Ascending aorta (tissue), 2 donors: ENCODE measurements around the gene HOXC11. TPM values are rescaled to one million over a fixed set of nuclear protein-coding genes. Genes with fewer than 3 reads are reported as not detected.

Experiments used
- DNase-seq, 2 donors: peaks; one replicate each; pipeline ENCODE4 v3.0.0-alpha.2; 2019; ENCODE audit warnings: low spot score in 2 of 2
- H3K27ac ChIP-seq, 2 donors: fragments of 200-600 bp; sonication (generic); one replicate each; pipeline ENCODE4 v1.5.1; 2016 to 2017; ENCODE audit warnings: mild to moderate bottlenecking in 1 of 2
- H3K27me3 ChIP-seq: fragments of 200-600 bp; sonication (generic); one replicate; pipeline ENCODE4 v1.5.1; 2017
- H3K36me3 ChIP-seq, 2 donors: fragments of 200-600 bp; sonication (generic); one replicate each; pipeline ENCODE4 v1.5.1; 2016
- H3K4me1 ChIP-seq, 2 donors: fragments of 200-600 bp; sonication (generic); one replicate each; pipeline ENCODE4 v1.5.1; 2016 to 2017; ENCODE audit warnings: mild to moderate bottlenecking in 1 of 2
- H3K4me3 ChIP-seq, 2 donors: fragments of 200-600 bp; sonication (generic); one replicate each; pipeline ENCODE4 v1.5.1; 2016 to 2017; ENCODE audit warnings: mild to moderate bottlenecking in 1 of 2
- H3K9me3 ChIP-seq, 2 donors: fragments of 200-600 bp; sonication (generic); one replicate each; pipeline ENCODE4 v1.5.1; 2016
- CTCF ChIP-seq, 3 experiments: fragments of 200-600 bp in 2 of 3; fragments of 450-650 bp in 1 of 3; sonication (generic) in 2 of 3; IDR thresholded peaks; one replicate each; pipeline ENCODE4 v1.5.1; 2016 to 2019; ENCODE audit warnings: antibody characterized with exemption in 3 of 3, mild to moderate bottlenecking in 1 of 3, moderate library complexity in 1 of 3
- intact Hi-C: fragments of 100-400 bp; cut with DNase I; formaldehyde crosslinking; loops from one replicate; pipeline ENCODE4 v1.15.1; 2023
- total RNA-seq: library from RNA; depleted of rRNA; stranded (reverse); fragments of >200 nt; gene quantifications from one replicate; pipeline ENCODE4 v1.1.0, GENCODE V29; 2016

Gene HOXC11
- total RNA-seq, 1 donor from 2014 or later, result 0.32 TPM

- TF ChIP-seq CTCF (IDR thresholded peaks at IDR 0.05), result peak; percentile 69 to 80 (median 72)
- peaks cover 61% of the 10 kb centered on the region for H3K27me3 ChIP-seq
- H3K9me3 ChIP-seq, result no peaks in the 10 kb centered on the region
- no peaks in the 10 kb centered on the region for H3K36me3 ChIP-seq
- peaks cover 6 to 13% of the 10 kb centered on the region in 2 donors for H3K4me1 ChIP-seq
- H3K27ac ChIP-seq, result no peak within 1 kb of the TSS
- peak; percentile 33 to 93 for DNase-seq
- intact Hi-C loops, result no loop called here
- H3K4me3 ChIP-seq, result peak within 1 kb of the TSS; percentile 43 to 53
Observed at GRCh38 chr12:53984901-53985691, 12.2 kb downstream of the HOXC11 start, which contains the start of gene HOXC10. Gene HOXC10 (plus strand): TSS chr12:53985146. CDS start chr12:53985260, 114 bp downstream.

DNA sequence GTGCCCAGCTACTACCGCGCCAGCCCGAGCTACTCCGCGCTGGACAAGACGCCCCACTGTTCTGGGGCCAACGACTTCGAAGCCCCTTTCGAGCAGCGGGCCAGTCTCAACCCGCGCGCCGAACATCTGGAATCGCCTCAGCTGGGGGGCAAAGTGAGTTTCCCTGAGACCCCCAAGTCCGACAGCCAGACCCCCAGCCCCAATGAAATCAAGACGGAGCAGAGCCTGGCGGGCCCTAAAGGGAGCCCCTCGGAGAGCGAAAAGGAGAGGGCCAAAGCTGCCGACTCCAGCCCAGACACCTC lies 12.7 kb downstream of the HOXC11 start:
- Histone ChIP-seq H3K9me3 (no peaks in the 10 kb centered on the region), H3K27ac (no peak overlapping the region), H3K36me3 (no peaks in the 10 kb centered on the region), H3K27me3 (peaks cover 61% of the 10 kb centered on the region), H3K4me1 (peaks cover 6 to 13% of the 10 kb centered on the region in 2 donors), H3K4me3 (peak overlapping the region; percentile 43 to 53)
- intact Hi-C loops, result no loop called here
- no peak for TF ChIP-seq CTCF (IDR thresholded peaks at IDR 0.05)
- no peak for DNase-seq

DNA sequence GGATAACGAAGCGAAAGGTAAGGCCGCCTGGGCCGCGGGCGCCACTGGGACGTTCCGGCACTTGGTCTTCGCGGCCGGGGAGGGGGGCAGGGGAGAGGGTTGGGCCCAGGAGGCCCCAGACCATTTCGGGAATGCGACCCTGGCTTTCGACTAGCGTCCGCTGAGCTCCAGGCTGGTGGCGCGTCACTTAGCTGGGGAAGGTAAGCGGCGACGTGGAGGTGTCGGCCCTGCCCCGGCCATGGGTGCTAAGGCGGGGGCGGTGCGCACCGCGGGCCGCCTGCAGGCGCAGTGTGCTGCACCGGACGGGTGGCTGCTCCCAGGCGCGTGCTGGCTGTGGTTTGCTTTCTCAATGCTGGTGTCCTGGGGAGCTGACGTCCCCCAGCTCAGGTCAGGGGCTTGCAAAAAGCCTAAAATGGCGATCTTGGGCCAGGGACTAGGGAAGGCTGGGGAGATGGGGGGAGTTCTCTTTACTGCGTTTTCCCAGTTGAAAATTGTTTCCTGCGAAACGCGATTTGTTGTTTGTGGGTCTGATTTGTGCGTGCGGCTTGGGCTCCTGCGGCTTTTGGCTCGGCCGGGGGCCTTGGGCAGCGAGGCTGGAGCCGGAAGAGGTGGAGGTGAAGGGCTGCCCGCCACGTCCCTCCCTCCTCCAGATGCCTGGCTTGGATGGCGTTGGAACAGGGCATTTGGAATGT lies 13.2 kb downstream of the HOXC11 start:
- intact Hi-C loops, result no loop called here
- no peak overlapping the region for H3K27ac ChIP-seq

DNA sequence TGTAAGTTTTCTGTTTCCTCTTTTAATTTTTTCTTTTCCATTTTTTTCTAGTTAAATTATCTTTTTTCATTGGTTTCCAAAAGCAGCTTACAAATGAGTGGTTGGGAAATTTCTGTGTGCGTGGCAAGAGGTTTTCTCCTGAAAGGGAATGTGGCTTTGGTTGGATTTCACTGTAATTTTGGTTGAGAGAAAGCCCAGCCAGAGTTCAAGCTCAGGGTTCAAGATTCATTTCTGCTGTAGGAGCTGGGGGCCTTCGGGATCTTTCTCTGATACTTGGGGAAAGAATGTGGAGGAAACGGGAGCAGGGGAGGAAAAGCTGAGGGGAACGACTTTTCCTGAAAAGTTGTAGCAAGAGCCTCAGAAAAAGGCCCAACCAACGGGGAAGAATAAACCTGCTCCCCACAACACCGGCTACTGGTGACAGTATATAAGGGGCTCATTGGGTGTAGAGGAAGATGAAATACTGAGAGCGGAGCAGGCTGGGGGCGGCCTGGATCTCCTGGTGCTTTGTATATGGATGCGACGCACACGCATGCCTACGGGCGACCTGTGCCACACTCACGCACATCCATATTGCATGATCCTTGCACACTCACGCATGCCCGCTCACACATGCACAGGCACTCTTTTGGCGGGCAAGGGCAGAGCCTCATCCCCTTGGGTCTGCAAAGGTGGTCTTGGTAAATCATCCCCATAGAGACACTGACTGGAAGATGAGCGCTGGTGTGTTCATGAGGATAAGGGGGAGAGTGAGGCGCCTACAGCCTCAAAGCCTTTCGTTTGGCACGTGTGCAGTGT lies 14.0 kb downstream of the HOXC11 start:
- DNase-seq, result no peak
- TF ChIP-seq CTCF (IDR thresholded peaks at IDR 0.05), result no peak
- Histone ChIP-seq H3K9me3 (no peaks in the 10 kb centered on the region), H3K27ac (no peak overlapping the region), H3K4me3 (no peak overlapping the region), H3K36me3 (no peaks in the 10 kb centered on the region), H3K27me3 (peaks cover 63% of the 10 kb centered on the region), H3K4me1 (peaks cover 6 to 13% of the 10 kb centered on the region in 2 donors)
- intact Hi-C loops, result no loop called here

More for the DNA sequence above, 13.2 kb downstream of the HOXC11 start:
- Histone ChIP-seq H3K4me1 (peaks cover 6 to 13% of the 10 kb centered on the region in 2 donors), H3K4me3 (peak overlapping the region; percentile 43 to 53), H3K27me3 (peaks cover 61% of the 10 kb centered on the region), H3K9me3 (no peaks in the 10 kb centered on the region), H3K36me3 (no peaks in the 10 kb centered on the region)
- DNase-seq, result no peak
- TF ChIP-seq CTCF (IDR thresholded peaks at IDR 0.05), result no peak

- H3K4me3 ChIP-seq, result no peak overlapping the region
- intact Hi-C loops, result no loop called here
- DNase-seq, result no peak
- H3K36me3 ChIP-seq, result no peaks in the 10 kb centered on the region
- H3K27ac ChIP-seq, result no peak overlapping the region
- TF ChIP-seq CTCF (IDR thresholded peaks at IDR 0.05), result no peak
- peaks cover 64% of the 10 kb centered on the region for H3K27me3 ChIP-seq
- H3K4me1 ChIP-seq, result peaks cover 6 to 13% of the 10 kb centered on the region in 2 donors
- no peaks in the 10 kb centered on the region for H3K9me3 ChIP-seq
Observed at GRCh38 chr12:53987787-53988230, 14.9 kb downstream of the HOXC11 start.
